Calu3 (cell line): Measurements from ENCODE around the gene URB1. TPM values are rescaled to one million over a fixed set of nuclear protein-coding genes. Genes with fewer than 3 reads are reported as not detected.
"Not testable (repeated sequence)": the region's sequence is repeated elsewhere in the genome, so short reads cannot be mapped to it uniquely, and the experiment has no call there.

ENCODE experiments used
- Bru-seq: library from RNA; stranded (reverse); fragments of 400-500 nt; gene quantifications from one replicate; lab custom pipeline; 2021; lab: Mats Ljungman, UMichigan
- BruChase-seq, 2 experiments: library from RNA; stranded (reverse); fragments of 400-500 nt; gene quantifications; one replicate each; lab custom pipeline; 2021; lab: Mats Ljungman, UMichigan
- BruUV-seq: library from RNA; stranded (reverse); fragments of 400-500 nt; replicated peaks from 2 replicates; lab custom pipeline; 2021; lab: Mats Ljungman, UMichigan
- CTCF ChIA-PET: fragments of 300-600 bp; sonication (Branson Sonifier 250); formaldehyde crosslinking; loops from one replicate; lab custom pipeline; 2022; ENCODE audit warnings: antibody characterized with exemption; lab: Charles Lee
- DNase-seq: peaks from one replicate; pipeline ENCODE4 v3.0.0; 2022
- H3K27ac Mint-ChIP-seq: one replicate; pipeline ENCODE4 v1.8.0; 2022; ENCODE audit warnings: mixed read lengths; ENCODE audit not compliant: unreplicated experiment
- H3K27me3 Mint-ChIP-seq: one replicate; pipeline ENCODE4 v1.8.0; 2022; ENCODE audit warnings: mixed read lengths; ENCODE audit not compliant: unreplicated experiment
- H3K36me3 Mint-ChIP-seq: one replicate; pipeline ENCODE4 v1.8.0; 2022; ENCODE audit warnings: mild to moderate bottlenecking, moderate library complexity, mixed read lengths; ENCODE audit not compliant: insufficient read depth, unreplicated experiment
- H3K4me1 Mint-ChIP-seq: one replicate; pipeline ENCODE4 v1.8.0; 2022; ENCODE audit warnings: mild to moderate bottlenecking, low read depth, mixed read lengths; ENCODE audit not compliant: unreplicated experiment
- H3K4me3 Mint-ChIP-seq: one replicate; pipeline ENCODE4 v1.8.0; 2022; ENCODE audit warnings: mild to moderate bottlenecking, low read depth, moderate library complexity, mixed read lengths; ENCODE audit not compliant: unreplicated experiment
- H3K9me3 Mint-ChIP-seq: one replicate; pipeline ENCODE4 v1.8.0; 2022; ENCODE audit warnings: low read depth, mixed read lengths; ENCODE audit not compliant: unreplicated experiment
- CTCF ChIP-seq: fragments of 200-600 bp; IDR thresholded peaks from one replicate; pipeline ENCODE4 v1.8.0; 2022; ENCODE audit warnings: antibody characterized with exemption; ENCODE audit not compliant: unreplicated experiment
- intact Hi-C: fragments of 100-400 bp; cut with micrococcal nuclease; formaldehyde crosslinking; loops from one replicate; pipeline ENCODE4 v1.10.0; 2022; ENCODE audit not compliant: unreplicated experiment
- long read RNA-seq: library from polyadenylated mRNA; stranded (forward); transcript quantifications from one replicate; pipeline ENCODE4 v2.0.0, GENCODE V29; 2022
- total RNA-seq: library from RNA; stranded (reverse); gene quantifications from 2 replicates; pipeline ENCODE4 v1.2.3, GENCODE V29; 2022

URB1 gene
- total RNA-seq = 16.5 and 19.2 TPM in 2 replicates
- percentile 79 among the genes with signal in this experiment for Bru-seq, nascent RNA
- percentile 70 among the genes with signal in this experiment for BruChase-seq, experiment 1, labeled RNA remaining after a 6-hour chase
- BruChase-seq, experiment 2, labeled RNA remaining after a 2-hour chase = percentile 71 among the genes with signal in this experiment
- long read RNA-seq, full-length matches to known transcripts = 1 of 16 reads
- long read RNA-seq, partial matches to known transcripts = 8 of 16 reads
- long read RNA-seq, other reads (novel, unspliced or antisense) = 7 of 16 reads

DNA sequence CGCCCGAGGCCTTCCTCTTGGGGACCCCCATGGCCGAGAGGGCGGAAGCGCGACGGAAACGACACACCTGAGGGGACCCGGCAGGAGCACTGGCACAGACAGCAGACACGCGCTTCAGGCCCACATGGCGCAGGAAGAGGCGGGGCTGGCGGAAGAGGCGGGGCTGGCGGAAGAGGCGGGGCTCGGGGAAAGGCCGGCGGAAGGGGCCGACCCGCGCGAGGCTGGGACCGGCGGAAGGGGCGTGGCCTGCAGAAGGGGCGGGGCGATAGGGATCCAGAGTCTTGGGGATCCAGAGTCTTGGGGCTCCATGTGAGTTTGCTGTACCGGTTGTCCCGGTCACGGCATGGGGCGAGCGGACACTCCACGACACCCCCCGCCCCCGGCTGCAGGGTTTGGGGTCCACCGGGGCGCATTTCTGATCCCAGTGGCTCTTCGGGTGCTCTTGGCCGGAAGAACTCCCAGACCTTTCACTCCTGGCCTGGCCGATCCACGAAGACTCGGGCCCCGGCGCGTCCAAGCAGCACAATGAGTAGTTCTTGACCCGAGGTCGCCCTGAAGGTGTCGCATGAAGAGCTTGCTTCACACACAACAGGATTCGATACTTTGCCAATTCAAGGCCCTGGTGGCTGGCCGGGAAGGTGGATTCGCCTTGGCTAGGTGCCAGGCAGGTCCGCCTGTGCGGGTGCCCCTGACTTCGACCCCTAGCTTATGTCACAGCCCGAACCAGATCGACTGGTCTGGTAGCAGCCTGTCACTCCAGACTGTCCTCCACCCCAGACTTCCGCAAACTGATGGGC, at the start of gene URB1:
TSS of gene URB1 (minus strand) at position 133 of the 797 bp plus-strand sequence. CDS start at position 31, 102 bp downstream.
- TF ChIP-seq CTCF = no peak
- peak within 1 kb of the TSS; percentile 85 for H3K27ac Mint-ChIP-seq
- CTCF ChIA-PET = interaction anchor here (0.9 to 1.4 kb wide), 3 partner anchors 10 to 208 kb away, joined by 3 to 6 read pairs (median 4); no protein-coding TSS in a partner anchor
- H3K27me3 Mint-ChIP-seq = no peaks in the 10 kb centered on the region
- BruUV-seq = TSS peak; percentile 100
- no peaks in the 10 kb centered on the region for H3K9me3 Mint-ChIP-seq
- intact Hi-C loops = no loop called here
- H3K4me3 Mint-ChIP-seq = peak within 1 kb of the TSS; percentile 80
- DNase-seq = peak; percentile 93
- peaks cover 19% of the 10 kb centered on the region for H3K4me1 Mint-ChIP-seq
- peaks cover 22% of the 10 kb centered on the region for H3K36me3 Mint-ChIP-seq

GRCh38 chr21:32437729-32438128, 44.9 kb upstream of the URB1 start:
- Mint-ChIP-seq H3K4me3 (no peak overlapping the region), H3K36me3 (peaks cover 9% of the 10 kb centered on the region)

GRCh38 chr21:32432982-32433660, 40.3 kb upstream of the URB1 start:
- H3K9me3 Mint-ChIP-seq, BruUV-seq, H3K36me3 Mint-ChIP-seq, CTCF ChIA-PET: not testable (repeated sequence)
- Mint-ChIP-seq H3K27ac (peak overlapping the region; percentile 75), H3K27me3 (peaks cover 14% of the 10 kb centered on the region), H3K4me1 (peaks cover 19% of the 10 kb centered on the region), H3K4me3 (peak overlapping the region; percentile 21)
- peak; percentile 62 for DNase-seq
- intact Hi-C loops = loop anchor here (2.0 kb wide), 1 partner anchor 44 kb away; no protein-coding TSS in a partner anchor

More at GRCh38 chr21:32437729-32438128, 44.9 kb upstream of the URB1 start:
- CTCF ChIA-PET = no interaction called here
- no peaks in the 10 kb centered on the region for H3K9me3 Mint-ChIP-seq
- BruUV-seq = no TSS peak
- no peak for TF ChIP-seq CTCF
- no peak overlapping the region for H3K27ac Mint-ChIP-seq
- peaks cover 11% of the 10 kb centered on the region for H3K4me1 Mint-ChIP-seq
- no peak for DNase-seq
- H3K27me3 Mint-ChIP-seq = peaks cover 43% of the 10 kb centered on the region
- intact Hi-C loops = no loop called here

- intact Hi-C loops = no loop called here
- no peaks in the 10 kb centered on the region for H3K9me3 Mint-ChIP-seq
- no peak overlapping the region for H3K4me3 Mint-ChIP-seq
- peaks cover 4% of the 10 kb centered on the region for H3K36me3 Mint-ChIP-seq
- peaks cover 12% of the 10 kb centered on the region for H3K4me1 Mint-ChIP-seq
- no TSS peak for BruUV-seq
- H3K27ac Mint-ChIP-seq = no peak overlapping the region
- no peak for TF ChIP-seq CTCF
- peaks cover 13% of the 10 kb centered on the region for H3K27me3 Mint-ChIP-seq
- CTCF ChIA-PET = interaction anchor here (0.6 kb wide), 1 partner anchor 30 kb away, joined by 4 read pairs; no protein-coding TSS in a partner anchor
- DNase-seq = no peak
Measured at GRCh38 chr21:32427958-32428623, 35.3 kb upstream of the URB1 start.
